ENCODE results near the gene LYRM2. TPM values are rescaled to one million over a fixed set of nuclear protein-coding genes. Genes with fewer than 3 reads are reported as not detected.

Gene LYRM2
- total RNA-seq, 4 donors from 2014 or later = 16.1 to 24.7 (median 20.1) TPM

DNA sequence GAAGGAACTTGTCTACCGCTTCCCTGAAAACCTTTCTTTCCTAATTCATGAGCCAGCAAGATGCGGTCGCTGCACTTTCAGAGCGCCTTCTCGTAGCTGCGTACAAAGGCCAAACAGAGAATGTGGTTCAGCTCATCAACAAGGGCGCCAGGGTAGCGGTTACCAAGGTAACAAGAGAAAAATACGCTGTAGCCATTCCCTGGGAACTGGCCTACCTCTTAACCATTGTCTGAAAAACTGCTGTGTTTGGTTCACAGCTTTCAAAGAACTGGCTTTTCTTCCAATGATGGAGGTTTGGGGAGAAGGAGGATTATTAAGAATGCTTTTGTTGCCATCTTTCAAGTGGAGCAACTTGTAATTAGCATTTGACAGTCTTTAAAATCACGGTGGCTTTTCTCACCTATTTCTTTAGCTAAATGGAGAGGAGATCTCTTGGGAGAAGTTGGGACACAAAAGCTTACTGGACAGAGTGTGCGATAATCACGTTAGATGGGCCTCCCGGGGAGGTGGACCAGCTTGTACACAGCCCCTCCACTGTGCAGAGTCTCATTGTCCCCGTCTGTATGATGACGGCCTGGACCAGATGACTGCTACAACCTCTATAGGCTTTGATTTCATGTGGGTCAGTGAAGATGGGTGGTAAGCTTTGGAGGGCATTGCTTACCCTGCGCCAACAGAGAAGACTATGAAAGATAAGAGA, 71.5 kb downstream of the LYRM2 start:
- TF ChIP-seq, protein P1, sequence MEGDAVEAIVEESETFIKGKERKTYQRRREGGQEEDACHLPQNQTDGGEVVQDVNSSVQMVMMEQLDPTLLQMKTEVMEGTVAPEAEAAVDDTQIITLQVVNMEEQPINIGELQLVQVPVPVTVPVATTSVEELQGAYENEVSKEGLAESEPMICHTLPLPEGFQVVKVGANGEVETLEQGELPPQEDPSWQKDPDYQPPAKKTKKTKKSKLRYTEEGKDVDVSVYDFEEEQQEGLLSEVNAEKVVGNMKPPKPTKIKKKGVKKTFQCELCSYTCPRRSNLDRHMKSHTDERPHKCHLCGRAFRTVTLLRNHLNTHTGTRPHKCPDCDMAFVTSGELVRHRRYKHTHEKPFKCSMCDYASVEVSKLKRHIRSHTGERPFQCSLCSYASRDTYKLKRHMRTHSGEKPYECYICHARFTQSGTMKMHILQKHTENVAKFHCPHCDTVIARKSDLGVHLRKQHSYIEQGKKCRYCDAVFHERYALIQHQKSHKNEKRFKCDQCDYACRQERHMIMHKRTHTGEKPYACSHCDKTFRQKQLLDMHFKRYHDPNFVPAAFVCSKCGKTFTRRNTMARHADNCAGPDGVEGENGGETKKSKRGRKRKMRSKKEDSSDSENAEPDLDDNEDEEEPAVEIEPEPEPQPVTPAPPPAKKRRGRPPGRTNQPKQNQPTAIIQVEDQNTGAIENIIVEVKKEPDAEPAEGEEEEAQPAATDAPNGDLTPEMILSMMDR (IDR thresholded peaks at IDR 0.05; ENCODE audit: low read depth) = no peak

DNA sequence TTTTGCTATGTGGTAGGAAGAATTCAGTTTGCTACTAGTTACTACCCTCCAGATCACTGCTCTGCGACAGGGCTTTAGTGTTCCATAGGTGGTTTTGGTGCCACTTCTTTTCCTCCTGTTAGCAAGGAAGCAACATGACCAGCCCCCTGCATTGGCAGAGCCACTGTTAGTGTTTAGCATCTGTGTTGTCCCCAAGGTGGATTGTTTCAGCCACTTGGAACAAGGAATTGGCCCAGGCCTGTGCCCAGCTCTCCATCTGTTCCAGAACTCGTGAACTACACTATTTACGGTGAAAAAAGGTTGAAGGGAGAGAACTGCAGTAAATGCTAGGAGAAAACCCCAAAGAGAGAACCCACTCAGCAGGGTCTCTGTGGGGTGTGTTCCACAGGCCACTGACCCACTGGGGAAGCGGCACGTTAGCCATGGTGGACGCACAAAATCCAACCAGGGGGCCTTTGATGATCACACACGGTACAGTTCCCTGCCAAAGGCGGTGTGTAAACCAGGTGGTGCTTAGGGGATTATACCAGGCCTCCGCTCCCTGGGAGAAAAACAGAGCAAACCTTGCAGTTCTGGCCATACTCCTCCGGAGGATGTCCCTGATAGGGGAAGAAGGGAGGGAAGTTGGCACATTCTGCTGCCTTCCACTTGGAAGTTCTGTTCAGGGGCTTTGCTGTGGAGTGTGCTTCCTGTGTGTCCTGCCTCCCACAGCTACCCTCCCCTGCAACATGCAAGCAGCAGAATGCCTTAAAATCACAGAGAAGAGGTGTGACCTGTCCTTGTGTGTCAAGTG, 72.3 kb downstream of the LYRM2 start:
- TF ChIP-seq, protein P1 (IDR thresholded peaks at IDR 0.05; ENCODE audit: low read depth) = no peak

DNA sequence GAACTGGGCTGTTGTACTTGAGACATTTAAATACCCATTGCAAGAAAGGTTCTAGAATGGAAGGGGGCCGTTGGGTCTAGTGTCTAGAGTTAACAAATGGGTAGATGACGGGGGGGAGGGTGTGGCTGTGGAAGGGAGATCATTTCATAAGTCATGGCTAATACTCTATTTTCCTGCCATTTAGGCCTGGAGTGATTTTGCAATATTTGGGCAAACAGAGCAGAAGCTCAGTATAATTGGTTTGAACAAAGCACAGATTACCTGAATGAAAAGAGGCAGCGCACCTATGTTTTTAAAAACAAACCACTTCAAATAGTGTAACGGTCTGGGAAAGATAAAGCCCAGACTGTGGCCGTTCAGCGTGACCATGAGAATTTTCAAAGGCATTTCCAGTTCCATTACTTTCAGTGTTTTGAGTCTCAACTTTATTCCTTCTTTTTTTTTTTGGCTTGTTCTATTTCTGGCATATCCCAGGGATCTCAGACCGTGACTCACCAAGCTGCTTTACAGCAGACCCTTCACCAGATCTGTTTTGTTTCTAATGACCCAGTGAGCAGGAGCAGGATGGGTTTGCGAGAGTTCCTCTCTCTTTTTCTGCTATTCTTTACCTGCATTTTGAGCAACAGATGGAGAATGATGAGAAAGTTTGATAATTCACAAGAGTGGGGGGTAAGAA, 73.7 kb downstream of the LYRM2 start:
- TF ChIP-seq, protein P1 (IDR thresholded peaks at IDR 0.05; ENCODE audit: low read depth) = no peak

DNA sequence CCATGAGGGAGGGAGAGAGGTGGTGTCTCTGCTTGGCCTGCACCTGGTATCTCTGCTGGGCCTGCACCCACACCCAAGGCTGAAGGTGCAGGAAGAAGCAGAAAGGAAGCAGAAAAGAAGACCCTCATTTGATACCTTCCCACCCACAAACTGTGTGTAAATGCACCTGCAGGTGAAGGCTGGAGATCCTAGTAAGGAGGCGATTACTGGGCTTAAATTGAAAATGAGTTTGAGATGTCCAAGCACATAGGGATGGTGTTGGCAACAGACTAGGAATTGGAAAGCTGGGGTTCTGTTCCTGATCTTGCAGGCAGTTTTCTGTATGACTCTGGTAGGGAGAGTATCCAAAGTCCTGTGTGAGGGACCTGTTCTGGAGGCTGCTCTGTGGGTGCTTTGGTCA, 74.7 kb downstream of the LYRM2 start:
- TF ChIP-seq, protein P1 (IDR thresholded peaks at IDR 0.05; ENCODE audit: low read depth) = no peak

DNA sequence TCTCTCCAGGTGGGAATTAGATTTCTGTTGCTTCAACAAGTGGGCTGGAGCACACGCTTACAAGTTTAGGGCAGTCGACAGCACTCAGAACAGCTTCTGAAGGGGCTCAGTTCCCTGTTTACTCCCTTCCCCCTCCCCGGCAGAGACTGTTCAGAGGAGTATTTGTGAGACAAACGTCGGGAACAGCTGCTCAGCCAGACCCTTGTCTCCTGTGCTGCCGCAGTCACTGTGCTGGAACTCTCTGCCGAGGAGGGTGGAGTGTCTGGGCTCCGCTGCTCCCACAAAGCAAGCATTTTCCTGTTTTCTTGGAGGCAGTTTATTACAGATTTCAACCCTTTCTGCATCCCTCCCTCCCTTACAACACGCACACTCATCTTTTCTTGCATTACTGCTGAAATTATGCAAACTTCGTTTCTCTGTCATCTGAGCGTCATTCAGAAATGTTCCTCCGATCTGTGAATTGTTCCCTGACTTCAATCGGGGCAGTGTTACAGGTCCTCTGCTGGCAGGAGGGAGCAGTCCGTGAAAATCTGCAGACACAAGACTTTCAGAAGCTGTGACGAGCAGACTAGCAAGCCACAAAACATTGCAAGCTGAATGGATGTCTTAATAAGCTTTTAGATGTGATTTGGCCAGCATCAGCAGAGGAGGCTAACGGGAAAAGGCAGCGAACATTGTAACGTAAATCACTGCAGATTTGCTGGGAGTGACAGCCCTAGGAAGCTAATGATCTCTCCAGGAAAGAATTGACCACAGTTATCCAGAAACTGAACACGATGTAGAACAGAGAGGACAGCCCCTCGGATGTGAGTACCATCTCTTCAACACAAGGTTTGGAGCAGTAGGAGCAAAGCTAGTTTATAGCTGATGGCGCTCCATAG, 76.2 kb downstream of the LYRM2 start:
- TF ChIP-seq, protein P1 (IDR thresholded peaks at IDR 0.05; ENCODE audit: low read depth) = no peak

DNA sequence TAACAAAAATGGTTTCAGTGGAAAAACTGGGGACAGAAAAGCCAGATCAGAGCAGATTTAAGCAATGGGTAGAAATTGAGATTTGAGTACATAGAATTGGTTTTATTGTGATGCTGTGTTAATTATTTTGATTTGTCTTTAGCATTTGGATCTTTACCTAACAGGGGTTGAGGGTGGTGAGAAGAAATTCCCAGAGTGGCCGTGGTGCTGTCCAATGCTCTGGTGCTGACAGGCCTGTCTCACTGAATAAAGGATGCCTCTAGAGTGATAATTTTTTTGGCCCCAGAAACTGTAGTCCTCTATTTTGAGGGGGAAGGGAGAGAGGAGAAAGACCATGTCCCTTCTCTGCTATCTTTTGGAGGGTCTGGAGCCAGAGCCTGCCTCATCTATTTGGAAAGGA, 79.1 kb downstream of the LYRM2 start:
- TF ChIP-seq, protein P1 (IDR thresholded peaks at IDR 0.05; ENCODE audit: low read depth) = no peak

Data from subcutaneous adipose tissue (tissue), 4 donors.